GM19035 (cell line): ENCODE results near the gene GPRIN3.
"Not testable (repeated sequence)": the region's sequence is repeated elsewhere in the genome, so short reads cannot be mapped to it uniquely, and the experiment has no call there.

ENCODE experiments used
- ATAC-seq: cut with Tn5 transposase; IDR thresholded peaks from one replicate; pipeline ENCODE4 v1.9.1; 2021; ENCODE audit not compliant: unreplicated experiment

Gene GPRIN3

DNA sequence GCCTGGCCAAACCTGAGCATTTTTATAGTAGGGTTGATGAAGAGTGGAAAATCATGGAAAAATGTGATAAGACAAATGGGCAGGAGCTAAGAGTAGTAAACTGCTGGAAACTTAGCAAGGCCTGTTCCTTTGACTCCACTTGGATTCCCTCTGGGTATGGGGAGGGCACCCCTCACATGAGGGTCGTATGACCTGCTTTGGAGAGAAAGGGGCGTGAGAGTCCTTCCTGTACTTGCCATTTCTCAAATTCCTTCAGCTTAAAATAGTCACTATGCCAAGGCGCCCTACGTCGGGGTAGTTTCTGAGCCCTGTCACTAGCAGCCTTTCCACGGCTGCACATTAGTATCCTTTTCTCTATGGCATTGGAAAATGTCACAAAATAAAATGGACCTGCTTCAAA, 49.1 kb downstream of the GPRIN3 start:
- no peak for ATAC-seq

DNA sequence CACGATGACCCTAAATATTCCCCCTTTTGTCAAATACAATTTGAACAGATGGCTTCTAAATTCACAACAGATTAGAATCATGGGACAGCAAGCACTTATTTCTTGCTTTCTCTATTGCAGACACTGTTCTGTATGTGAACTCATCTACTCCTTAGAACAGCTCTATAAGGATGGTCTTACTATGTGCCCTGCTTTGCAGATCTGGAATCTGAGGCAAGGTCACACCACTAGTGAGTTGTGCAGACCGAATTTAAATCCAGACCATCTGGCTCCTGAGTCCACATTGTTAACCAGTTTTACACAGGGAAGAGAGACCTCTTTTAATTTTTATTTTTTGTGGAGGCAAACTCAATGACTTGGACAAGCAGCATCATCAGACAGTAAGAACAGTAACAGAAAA, 50.2 kb downstream of the GPRIN3 start:
- no peak for ATAC-seq

DNA sequence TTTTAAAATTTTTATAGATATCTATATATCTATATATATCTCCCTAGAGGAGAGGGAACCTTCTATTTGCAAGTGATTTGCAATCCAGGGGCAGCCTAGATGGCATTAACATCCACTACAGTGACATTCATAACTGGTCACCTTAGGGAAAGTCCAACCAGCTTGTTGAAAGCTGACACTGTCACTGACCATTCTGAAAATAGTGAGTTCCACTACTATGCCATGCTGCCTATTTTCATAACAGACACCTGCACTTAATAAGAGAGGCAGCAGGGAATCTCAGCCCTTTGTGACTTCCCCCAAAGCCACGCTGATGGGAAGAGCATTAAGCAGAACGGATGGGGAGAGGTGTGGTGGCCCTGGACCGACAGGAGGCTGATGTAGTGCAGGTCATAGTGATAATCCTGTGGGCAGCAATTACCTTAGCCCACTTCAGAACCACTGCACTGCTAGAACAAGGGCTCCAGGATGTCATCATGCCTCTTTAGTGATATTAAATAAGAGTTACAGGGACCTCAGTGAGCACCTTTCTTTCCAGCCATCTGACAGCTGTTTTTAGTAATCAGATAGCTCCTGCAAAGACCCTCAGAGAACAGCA, 51.3 kb downstream of the GPRIN3 start:
- no peak for ATAC-seq

DNA sequence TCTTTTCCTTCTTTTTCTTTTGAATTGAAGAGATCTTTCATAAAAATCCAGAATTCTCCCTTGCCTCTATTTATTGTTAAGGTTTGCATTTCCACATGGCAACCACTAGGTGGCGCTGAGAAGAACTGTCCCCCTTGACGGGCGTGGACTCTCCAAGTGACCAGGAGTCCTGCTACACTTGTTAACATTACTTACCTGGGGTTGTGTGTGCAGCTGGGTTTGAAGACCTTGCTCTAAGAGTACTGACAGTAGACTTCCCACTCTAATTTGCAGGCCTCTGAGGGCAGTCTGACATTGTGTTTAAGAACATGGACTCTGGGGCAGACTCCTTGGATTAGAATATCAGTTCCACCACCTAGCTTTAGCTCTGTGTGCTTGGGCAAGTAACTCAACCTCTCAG, 52.8 kb downstream of the GPRIN3 start:
- peak; percentile 59 for ATAC-seq

DNA sequence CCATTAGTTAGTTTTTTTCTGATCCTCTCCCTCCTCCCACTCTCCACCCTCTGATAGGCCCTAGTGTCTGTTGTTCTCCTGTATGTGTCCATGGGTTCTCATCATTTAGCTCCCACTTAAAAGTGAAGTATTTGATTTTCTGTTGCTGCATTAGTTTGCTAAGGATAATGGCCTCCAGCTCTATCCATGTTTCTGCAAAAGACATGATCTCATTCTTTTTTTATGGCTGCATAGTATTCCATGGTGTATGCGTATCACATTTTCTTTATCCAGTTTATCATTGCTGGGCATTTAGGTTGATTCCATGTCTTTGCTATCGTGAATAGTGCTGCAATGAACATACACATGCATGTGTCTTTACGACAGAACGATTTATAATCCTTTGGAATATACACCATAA, 53.3 kb downstream of the GPRIN3 start:
- ATAC-seq, result not testable (repeated sequence)

DNA sequence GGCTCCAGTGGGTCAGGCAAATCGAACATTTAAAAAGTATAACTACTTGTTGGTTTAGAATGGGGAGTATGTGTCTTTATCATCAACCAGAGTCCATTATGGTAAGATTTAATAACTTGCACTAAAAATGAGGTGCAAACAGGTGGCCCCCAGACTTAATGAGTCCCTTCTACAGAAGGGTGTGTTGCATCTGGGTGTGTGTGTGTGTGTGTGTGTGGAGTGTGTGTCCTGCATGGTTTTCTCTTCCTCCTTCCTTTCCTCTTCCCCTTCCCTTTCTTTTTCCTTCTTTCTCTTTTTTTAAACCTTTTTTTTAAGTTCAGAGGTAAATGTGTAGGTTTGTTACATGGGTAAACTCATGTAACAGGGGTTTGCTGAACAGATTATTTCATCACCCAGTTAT, 53.7 kb downstream of the GPRIN3 start:
- no peak for ATAC-seq

DNA sequence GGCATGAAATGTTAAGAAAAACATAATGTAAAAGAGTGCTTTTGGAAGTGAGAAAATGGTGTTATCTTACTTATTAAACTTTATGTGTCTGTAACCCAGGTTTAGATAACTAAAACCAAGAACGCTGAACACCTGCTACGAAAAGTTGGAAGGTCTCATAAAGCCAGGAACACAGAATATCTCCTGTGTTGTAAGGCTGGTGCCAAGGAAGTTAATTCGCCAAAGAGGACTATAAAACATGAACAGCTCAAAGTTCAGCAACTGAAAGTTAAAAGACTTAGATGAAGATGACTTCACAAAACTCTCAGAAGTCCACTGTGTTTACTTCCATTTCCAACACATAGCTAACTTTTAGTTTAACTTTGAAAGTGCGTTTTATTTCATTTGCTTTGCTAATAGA, 54.3 kb downstream of the GPRIN3 start:
- ATAC-seq, result no peak

DNA sequence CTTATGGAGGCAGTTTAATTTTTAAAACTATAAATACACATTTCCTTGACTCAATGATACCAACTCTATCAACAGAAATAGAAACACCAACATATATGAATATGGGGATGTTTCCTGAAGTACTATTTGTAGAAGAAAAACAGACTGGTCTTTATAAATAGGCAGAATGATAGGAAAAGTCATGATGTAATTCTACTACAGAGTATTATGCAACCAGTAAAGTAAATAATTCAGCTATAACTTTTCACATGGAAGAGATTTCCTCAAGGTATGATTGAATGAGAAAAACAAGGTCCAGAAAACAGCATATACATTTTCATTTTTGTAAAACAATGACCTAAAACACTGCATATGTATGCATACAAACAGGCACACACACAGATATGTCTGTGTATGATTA, 56.2 kb downstream of the GPRIN3 start:
- no peak for ATAC-seq

DNA sequence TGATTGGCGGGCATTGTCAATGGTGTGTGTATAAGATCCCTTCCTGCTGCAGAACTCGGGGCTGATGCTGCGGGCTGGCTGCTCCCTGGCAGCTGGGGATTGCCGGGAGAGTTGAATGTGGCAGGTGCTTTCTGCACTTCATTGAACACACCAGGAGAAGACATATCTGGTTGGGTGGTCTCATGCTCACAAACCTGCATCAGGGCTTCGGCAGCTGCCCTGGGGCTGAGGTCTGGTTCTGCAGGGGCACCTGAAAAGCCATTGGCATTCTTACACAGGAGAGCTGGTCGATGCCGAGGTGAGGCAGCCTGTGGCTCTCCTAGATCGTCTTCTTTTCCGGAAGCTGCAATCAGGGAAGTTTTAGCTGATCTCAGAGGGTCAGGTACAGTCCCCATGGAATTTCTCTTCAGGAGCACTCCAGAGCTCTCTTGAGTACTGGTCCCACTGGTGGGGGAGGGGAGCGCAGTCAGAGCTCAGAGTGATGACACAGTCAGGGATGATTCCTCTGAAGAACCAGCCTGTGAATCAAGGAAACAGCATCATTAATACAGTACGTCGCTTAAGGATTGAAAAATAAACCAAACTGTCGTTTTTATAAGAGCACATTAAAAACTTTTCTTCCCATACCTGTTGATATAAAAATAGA, 57.8 kb downstream of the GPRIN3 start:
- no peak for ATAC-seq

DNA sequence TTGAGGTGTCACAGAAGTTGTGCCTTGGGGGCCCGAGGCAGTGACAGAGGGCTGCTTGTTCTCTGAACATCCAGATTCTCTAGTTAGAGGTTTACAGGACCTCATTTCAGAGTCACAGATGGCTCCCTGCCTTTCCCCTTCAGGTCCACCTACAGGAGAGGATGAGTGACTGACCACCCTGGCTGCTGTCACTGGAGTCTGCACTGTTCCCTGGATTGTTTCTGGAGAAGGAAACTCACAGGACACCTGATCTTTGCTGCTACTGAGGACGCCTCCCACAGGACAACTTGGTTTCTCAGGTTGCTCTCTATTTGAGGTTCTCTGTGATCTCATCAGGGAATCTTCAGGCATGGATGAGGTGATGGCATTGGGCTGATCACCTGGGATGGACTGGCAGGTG, 58.3 kb downstream of the GPRIN3 start:
- no peak for ATAC-seq

DNA sequence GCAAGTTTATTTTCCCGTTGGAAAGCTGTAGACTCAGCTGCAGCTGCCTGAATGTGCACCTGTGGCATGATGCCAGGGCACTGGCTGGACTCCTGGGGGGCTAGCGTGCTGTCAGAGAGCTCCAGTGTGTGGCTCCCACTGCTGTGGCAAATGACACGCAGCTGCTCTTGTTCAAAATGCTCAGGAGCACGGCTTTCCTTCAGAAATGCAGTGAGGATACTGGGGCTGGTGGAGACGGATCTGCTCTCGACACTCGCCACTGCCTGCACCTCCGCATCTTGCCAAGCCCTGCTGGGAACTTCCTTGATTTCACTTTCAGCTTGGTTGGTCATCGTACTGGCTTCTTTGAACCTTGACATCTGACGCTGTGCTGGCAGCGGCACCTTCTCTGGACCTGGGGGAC, 58.7 kb downstream of the GPRIN3 start:
- no peak for ATAC-seq

DNA sequence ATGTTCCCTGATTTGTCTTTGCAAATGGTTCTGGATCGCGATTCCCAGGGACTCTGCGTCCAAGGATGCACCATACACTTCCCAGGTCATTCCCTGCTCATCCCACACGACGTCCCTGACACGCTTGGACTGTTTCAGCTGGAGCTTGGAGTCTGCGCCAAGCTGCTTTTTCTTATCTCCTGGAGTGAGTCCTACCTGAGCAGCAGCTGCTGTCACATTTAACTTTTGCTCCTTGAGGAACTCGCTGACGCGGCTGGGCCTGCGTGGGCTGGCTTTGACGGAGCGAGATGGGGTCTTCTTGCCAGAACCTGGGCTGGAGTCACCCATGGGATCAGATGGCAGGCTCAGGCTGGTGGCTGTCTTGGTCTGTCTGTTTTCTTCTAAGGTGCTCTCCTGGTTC, 59.6 kb downstream of the GPRIN3 start:
- ATAC-seq, result no peak

DNA sequence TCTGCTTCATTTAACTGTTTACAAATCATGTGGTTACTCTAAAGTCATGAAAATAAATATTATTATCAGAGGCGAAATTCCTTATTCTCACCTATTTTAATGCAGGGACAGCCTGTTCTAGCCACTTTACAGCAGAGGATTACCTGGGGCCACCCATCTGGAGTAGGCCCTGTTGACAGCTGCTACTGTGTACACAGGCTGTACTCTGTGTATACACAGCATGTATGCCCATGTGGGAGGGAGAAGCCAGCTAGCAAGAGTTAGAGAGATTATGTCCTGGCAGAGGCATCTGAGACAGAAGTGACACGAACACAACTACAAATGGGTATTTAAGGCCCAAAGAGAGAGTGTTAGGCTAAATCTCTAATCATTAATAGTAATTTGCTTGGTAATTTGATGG, 62.1 kb downstream of the GPRIN3 start:
- ATAC-seq, result no peak

DNA sequence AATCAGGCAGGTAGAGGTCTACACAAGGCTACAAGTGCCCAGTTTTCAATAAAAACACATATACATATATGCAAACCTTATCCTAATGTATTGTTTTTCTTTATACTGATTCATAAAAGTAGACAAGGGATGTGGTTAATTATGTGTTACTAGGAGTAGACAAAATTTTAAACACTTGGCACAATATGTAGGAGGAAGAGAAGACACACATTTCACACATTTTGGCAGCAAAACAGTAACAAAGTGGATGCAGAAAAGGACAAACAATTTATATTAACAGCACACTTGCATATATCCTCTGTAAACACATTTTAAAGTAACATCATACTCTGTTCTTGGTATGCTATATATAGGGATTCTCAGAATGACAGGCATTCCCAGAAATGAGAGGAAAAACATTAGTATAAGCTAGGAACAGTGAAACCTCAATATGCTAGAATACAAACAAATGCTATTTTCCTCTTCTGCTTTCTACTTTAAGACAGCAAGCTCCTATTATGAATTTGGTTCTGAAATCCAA, 63.8 kb downstream of the GPRIN3 start:
- ATAC-seq, result no peak

DNA sequence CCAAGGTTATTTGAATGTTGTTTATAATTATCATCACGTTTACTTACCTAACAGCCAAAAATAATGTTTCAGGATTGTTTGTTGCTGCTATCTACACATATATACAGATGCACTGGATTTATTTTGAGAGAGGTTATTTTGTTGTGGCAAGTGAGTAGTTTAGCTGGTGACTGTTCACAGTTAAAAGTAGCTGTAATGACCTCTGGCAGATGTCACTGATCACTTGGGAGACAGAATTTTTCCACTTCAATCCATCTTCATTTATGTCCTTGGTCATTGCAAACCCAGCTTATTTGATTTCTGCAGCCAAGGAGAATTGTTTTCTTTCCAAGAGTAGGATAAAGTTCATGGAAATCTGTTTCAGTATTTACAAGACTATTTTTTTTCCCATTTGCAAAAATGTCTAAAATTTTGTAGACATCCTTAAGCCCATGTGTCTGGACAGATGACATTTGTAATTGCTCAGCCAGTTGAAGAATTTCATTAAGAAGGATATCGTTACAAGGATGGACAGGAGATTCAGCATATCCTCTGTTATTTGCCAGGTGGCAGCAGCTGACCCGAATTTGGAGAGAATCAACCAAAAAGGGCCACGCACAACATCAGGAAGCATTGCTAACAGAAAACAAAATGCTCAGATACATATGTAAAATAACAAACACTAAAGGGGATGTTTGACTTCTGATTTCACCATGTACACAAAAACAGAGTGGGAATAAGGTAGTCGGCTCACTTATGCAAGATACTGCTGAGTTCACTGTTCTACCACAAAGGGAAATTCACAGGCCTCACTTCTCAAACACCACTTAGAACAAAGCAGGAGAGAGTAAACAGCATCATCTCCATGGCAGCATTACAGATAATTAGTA, 64.5 kb downstream of the GPRIN3 start:
- no peak for ATAC-seq

DNA sequence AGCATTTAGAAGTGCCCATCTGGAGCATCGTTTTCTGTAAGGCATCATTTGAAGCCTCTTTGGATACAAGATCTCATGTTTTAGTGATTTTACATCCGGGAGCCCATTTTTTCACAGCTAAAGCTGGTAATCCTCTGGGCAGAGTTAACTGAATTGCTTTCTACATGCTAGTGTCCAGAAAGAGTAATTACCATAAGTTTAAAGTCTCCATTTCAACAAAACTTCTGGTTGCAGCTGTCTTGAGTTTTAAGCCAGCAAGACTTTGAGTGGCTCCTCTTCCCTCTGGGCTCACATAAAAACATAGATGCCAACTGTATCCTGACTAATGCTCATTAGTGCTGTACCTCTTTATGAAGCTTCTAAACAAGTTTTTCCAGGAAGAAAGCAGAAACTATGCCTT, 65.4 kb downstream of the GPRIN3 start:
- ATAC-seq, result no peak

DNA sequence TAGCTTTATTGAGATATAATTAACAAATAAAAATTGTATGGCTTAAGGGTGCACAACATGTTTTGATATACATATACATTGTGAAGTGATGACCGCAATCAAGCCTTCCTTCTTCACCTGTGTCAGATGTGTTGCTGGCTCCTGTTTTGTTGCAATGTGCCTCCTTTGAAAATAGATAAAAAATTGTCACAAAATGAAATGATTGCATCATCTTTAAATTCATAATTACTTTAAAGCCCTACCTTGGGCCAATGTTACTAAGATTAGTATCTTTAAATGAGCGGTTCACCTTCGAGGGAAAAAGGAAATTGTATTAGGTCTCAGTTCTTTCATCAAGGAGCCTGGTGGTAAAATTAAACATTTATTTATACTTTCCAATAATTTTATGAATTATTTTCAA, 77.3 kb downstream of the GPRIN3 start:
- no peak for ATAC-seq

DNA sequence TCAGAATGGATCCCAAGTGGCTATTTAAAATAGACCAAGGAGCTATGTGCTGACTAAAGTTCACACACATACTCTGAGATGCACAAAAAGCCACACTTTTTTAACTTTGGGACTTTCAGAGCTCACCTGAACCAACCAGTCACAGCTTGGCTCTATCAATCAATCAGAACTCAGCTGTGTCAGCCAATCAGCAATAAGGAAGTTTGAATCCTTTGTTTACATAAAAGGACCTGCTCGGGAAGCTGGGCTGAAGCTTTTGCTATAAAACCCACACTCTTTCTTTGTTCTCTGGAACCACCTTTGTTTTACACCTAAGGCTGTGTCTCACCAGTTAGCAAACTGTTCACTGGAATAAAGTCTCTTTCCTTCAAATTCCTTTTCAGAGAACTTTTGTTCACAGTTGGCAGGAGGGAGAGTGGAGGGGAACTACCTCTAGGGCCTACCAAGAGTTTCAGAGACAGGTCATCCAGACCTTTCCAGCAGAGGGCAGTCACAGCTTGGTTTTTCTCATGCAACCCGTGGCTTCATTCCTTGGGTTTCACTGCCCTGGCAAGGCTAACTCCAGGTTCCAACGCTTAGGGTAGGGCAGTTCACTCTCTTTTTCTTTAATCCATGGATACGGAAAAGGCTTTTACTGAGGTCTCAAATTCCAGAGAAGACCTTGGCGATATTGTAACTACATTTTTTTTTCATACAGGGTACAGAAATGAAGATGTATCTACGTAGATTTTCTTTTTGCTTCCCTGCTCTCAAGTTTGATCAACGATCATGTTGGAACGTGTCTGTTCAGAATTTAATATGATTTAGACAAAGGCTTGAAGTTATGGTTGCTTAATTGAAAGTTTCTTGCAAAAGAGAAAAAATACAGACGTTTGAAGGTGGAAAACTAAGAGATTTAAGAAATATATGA, 80.7 kb downstream of the GPRIN3 start:
- ATAC-seq, result peak; percentile 88

DNA sequence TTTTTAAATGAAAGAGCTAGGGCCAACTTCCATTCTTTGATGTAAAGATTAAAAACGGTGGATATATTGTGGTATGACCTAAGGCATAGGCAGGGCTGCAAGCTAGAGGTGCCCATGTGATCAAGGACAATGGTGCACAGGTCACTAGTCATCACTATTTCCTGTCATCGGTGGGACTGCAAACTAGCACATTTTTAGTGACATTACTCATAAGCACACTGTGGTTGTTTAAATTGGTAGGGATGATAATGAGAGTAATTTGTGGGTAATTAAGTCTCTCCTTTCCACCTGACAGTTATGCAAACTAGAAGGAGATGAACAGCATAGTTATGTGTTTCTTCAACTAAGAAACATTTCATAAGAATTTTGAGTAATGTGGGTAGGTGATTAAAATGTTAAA, 85.4 kb downstream of the GPRIN3 start:
- no peak for ATAC-seq

DNA sequence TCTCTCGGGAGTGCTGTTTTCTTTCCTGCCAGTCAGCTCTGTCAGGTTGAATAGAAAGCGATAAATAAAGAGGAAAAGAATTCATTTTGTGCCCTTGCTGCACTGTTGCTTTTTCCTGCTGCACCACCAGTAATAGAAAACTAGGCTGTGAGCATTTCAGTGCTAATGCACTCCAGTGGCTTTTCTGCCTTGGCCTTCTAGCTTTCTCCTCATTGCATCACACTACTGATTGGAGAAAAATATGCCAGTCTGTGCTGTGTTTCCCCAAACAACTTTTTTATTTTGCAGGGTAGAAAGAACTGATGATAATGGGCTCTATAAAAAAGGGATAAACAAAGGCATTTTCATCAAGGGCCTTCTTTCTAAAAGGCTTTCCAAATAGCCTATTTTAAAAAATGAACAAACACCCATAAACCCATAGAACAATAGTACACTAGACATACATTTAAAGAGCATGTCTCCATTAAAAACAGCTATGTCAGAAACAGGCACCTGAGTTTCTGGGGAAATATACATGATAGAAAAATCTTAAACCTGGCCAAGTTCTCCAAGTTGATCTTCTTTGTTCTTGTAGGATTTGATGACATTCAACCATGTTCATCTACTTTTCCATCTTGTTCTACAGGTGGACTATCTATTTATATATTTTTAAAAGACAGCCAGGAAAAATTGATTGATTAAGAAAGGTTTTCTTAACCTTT, 86.3 kb downstream of the GPRIN3 start:
- ATAC-seq, result no peak
